Measurements from ENCODE around the gene SAMD4B.

SAMD4B gene

GRCh38 chr19:39381910-39382611, 39.8 kb downstream of the SAMD4B start:
- TF ChIP-seq, protein P1, sequence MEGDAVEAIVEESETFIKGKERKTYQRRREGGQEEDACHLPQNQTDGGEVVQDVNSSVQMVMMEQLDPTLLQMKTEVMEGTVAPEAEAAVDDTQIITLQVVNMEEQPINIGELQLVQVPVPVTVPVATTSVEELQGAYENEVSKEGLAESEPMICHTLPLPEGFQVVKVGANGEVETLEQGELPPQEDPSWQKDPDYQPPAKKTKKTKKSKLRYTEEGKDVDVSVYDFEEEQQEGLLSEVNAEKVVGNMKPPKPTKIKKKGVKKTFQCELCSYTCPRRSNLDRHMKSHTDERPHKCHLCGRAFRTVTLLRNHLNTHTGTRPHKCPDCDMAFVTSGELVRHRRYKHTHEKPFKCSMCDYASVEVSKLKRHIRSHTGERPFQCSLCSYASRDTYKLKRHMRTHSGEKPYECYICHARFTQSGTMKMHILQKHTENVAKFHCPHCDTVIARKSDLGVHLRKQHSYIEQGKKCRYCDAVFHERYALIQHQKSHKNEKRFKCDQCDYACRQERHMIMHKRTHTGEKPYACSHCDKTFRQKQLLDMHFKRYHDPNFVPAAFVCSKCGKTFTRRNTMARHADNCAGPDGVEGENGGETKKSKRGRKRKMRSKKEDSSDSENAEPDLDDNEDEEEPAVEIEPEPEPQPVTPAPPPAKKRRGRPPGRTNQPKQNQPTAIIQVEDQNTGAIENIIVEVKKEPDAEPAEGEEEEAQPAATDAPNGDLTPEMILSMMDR (IDR thresholded peaks at IDR 0.05; ENCODE audit: low read depth, low read length, missing control alignments), result no peak
- in situ Hi-C loops (cut with HindIII; ENCODE audit: low sequenced_read_pairs), result no loop called here
- no peak overlapping the region for H3K4me3 ChIP-seq (ENCODE audit: low read depth, low read length)
- no peak for DNase-seq (ENCODE audit: low read depth)

DNA sequence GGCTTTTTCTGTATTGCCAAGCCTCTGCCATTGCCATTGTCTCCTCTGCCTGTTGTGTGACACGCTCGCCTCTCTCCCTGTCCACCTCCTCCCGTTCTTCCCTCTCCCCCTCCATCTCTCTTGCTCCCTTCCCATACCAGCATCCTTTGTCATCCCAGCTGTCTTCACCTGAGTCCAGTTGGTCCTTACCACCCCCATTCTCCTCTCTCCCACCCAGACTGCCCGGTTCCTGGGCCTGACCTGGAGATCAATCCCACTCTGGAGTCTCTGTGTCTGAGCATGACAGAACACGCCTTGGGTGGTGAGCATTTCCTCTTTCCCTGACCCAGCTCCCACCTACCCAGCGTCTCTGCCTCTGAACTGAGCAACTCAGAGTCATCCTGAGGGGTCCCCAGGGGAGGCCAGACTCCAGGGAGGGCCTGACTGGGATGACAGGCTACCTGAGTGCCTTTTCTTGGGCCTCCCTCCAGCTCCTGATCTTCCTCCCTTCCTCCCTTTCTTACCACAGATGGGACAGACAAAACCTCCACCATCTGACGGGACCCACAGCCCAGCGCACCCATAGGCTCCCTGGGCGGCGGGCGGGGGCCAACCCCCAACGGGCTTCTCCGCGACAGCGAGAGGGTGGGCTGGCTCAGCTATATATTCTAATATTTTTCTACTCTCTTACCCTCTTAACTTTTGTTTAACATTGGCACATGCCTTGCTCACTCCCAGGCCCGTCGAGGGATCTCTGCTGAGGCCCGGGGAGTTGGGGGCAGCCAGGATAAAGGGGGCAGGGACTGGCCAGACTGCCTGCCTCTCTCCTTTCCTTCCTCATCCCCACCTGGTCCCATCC, 41.0 kb downstream of the SAMD4B start:
- H3K4me3 ChIP-seq (ENCODE audit: low read depth, low read length), result no peak overlapping the region
- DNase-seq (ENCODE audit: low read depth), result no peak
- TF ChIP-seq, protein P1 (IDR thresholded peaks at IDR 0.05; ENCODE audit: low read depth, low read length, missing control alignments), result no peak
- in situ Hi-C loops (cut with HindIII; ENCODE audit: low sequenced_read_pairs), result no loop called here

GRCh38 chr19:39384839-39385568, 42.8 kb downstream of the SAMD4B start:
- H3K4me3 ChIP-seq (ENCODE audit: low read depth, low read length), result no peak overlapping the region
- TF ChIP-seq, protein P1 (IDR thresholded peaks at IDR 0.05; ENCODE audit: low read depth, low read length, missing control alignments), result no peak
- in situ Hi-C loops (cut with HindIII; ENCODE audit: low sequenced_read_pairs), result no loop called here
- DNase-seq (ENCODE audit: low read depth), result no peak

DNA sequence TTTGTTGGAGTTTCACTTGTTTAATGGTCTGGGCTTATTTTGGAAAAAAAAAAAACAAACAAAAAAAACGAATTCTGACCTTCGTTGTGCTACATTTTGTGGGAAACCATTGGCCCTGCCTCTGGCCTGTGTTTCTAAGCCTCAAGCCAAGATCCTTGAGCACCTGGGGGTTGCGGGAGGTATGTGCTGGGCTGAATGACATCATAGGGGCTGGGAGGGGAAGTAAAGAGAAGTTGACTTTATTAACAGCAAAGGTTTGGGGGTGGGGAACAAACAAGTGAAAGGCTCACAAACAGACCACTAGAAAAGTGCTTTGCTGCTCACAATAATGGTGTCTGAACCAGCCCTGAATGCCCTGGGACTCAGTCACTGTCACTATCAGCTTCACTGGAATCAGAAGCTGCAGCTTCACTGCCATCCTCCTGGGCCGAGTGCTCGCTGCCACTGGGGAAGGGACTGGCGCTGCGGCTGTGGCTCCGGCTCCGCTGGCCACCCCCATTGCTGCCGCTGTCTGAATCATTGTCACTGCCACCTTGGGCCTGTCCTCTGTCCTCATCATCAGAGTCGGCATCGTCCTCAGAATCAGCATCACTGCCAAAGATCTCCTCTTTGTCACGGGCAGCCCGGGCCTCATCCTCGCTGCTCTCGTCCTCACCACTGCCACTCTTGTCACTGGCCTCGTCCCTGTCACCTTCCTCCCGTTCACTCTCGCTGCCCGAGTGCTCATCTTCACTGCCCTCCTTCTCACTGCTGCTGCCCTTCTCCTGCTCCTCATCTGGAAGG, 43.6 kb downstream of the SAMD4B start:
- in situ Hi-C loops (cut with HindIII; ENCODE audit: low sequenced_read_pairs), result no loop called here

DNA sequence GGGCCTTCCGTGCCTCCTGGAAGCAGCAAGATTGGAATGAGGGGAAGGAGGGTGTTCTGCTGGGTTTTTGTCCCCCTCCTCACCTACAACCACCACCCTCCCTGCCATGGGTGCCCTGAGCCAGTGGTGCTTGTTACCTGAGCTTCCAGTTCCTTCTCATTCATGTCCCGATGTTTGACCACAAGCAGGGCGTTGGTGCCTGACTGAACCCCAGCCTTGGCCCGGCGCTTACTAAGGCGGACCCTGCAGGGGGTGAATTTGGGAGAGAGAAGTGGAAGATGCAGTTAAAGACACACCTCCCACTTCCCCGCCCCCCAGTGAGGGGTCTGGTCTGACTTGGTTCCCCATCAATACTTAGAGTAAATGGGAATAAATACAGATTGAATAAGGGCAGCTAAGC, 44.3 kb downstream of the SAMD4B start:
- H3K4me3 ChIP-seq (ENCODE audit: low read depth, low read length), result no peak overlapping the region
- TF ChIP-seq, protein P1 (IDR thresholded peaks at IDR 0.05; ENCODE audit: low read depth, low read length, missing control alignments), result no peak
- in situ Hi-C loops (cut with HindIII; ENCODE audit: low sequenced_read_pairs), result no loop called here
- no peak for DNase-seq (ENCODE audit: low read depth)

More for the DNA sequence above, 43.6 kb downstream of the SAMD4B start:
- H3K4me3 ChIP-seq (ENCODE audit: low read depth, low read length), result no peak overlapping the region
- TF ChIP-seq, protein P1 (IDR thresholded peaks at IDR 0.05; ENCODE audit: low read depth, low read length, missing control alignments), result no peak
- DNase-seq (ENCODE audit: low read depth), result no peak

- H3K4me3 ChIP-seq (ENCODE audit: low read depth, low read length), result no peak overlapping the region
- no peak for DNase-seq (ENCODE audit: low read depth)
- in situ Hi-C loops (cut with HindIII; ENCODE audit: low sequenced_read_pairs), result no loop called here
- TF ChIP-seq, protein P1 (IDR thresholded peaks at IDR 0.05; ENCODE audit: low read depth, low read length, missing control alignments), result no peak
Measured at GRCh38 chr19:39388657-39389056, 46.4 kb downstream of the SAMD4B start.

Measured in astrocyte of the cerebellum (primary cell).